ENCODE results near the gene GGA2. TPM values are rescaled to one million over a fixed set of nuclear protein-coding genes. Genes with fewer than 3 reads are reported as not detected.
"Not testable (repeated sequence)": the region's sequence is repeated elsewhere in the genome, so short reads cannot be mapped to it uniquely, and the experiment has no call there.

GGA2 gene
- total RNA-seq, 1 donor from 2014 or later = 67.6 TPM

GRCh38 chr16:23504076-23504452, 6.2 kb downstream of the GGA2 start:
- peak; percentile 22 for DNase-seq

GRCh38 chr16:23502466-23502865, 7.8 kb downstream of the GGA2 start:
- no peak for DNase-seq

GRCh38 chr16:23501291-23501690, 9.0 kb downstream of the GGA2 start:
- no peak for DNase-seq

GRCh38 chr16:23500862-23501225, 9.4 kb downstream of the GGA2 start:
- no peak for DNase-seq

GRCh38 chr16:23500212-23500861, 10.0 kb downstream of the GGA2 start:
- no peak for DNase-seq

GRCh38 chr16:23499801-23500200, 10.5 kb downstream of the GGA2 start:
- no peak for DNase-seq

GRCh38 chr16:23498863-23499262, 11.4 kb downstream of the GGA2 start:
- DNase-seq = no peak

GRCh38 chr16:23497543-23497868, 12.8 kb downstream of the GGA2 start:
- no peak for DNase-seq

- DNase-seq = no peak
Observed at GRCh38 chr16:23496821-23497542, 13.3 kb downstream of the GGA2 start.

- DNase-seq = no peak
Observed at GRCh38 chr16:23495671-23496070, 14.6 kb downstream of the GGA2 start.

GRCh38 chr16:23494188-23494587, 16.1 kb downstream of the GGA2 start:
- no peak for DNase-seq

GRCh38 chr16:23491490-23492391, 18.6 kb downstream of the GGA2 start:
- no peak for DNase-seq

- DNase-seq = no peak
Observed at GRCh38 chr16:23486480-23486879, 23.8 kb downstream of the GGA2 start.

GRCh38 chr16:23485841-23486240, 24.5 kb downstream of the GGA2 start:
- no peak for DNase-seq

- no peak for DNase-seq
Observed at GRCh38 chr16:23485257-23485614, 25.1 kb downstream of the GGA2 start.

GRCh38 chr16:23484510-23485256, 25.6 kb downstream of the GGA2 start:
- no peak for DNase-seq

GRCh38 chr16:23483492-23483891, 26.8 kb downstream of the GGA2 start:
- not testable (repeated sequence) for DNase-seq

GRCh38 chr16:23482778-23483177, 27.5 kb downstream of the GGA2 start:
- no peak for DNase-seq

GRCh38 chr16:23480257-23480656, 30.0 kb downstream of the GGA2 start:
- no peak for DNase-seq

- DNase-seq = no peak
Observed at GRCh38 chr16:23479138-23479537, 31.2 kb downstream of the GGA2 start.

- DNase-seq = no peak
Observed at GRCh38 chr16:23478566-23478965, 31.7 kb downstream of the GGA2 start.

- DNase-seq = no peak
Observed at GRCh38 chr16:23476289-23476688, 34.0 kb downstream of the GGA2 start.

- no peak for DNase-seq
Observed at GRCh38 chr16:23469814-23470213, 40.5 kb downstream of the GGA2 start.
